Uterus (tissue), 2 donors: ENCODE results near the gene USP22.

ENCODE experiments used
- POLR2A ChIP-seq, 2 donors: fragments of 450-650 bp; IDR thresholded peaks; one replicate each; pipeline ENCODE4 v1.6.1; 2016; ENCODE audit warnings: antibody characterized with exemption in 2 of 2, mild to moderate bottlenecking in 1 of 2, moderate library complexity in 1 of 2
- TF ChIP-seq, protein P1 (sequence below), 4 experiments: fragments of 200-600 bp in 2 of 4; fragments of 450-650 bp in 2 of 4; sonication (generic) in 2 of 4; IDR thresholded peaks; one replicate each; pipeline ENCODE4 v1.5.1; 2016 to 2019; ENCODE audit warnings: antibody characterized with exemption in 4 of 4, mild to moderate bottlenecking in 2 of 4, moderate library complexity in 1 of 4

GRCh38 chr17:21017256-21017655 is 25.6 kb downstream of the USP22 start:
- TF ChIP-seq POLR2A (IDR thresholded peaks at IDR 0.05) = no peak
- TF ChIP-seq, protein P1, sequence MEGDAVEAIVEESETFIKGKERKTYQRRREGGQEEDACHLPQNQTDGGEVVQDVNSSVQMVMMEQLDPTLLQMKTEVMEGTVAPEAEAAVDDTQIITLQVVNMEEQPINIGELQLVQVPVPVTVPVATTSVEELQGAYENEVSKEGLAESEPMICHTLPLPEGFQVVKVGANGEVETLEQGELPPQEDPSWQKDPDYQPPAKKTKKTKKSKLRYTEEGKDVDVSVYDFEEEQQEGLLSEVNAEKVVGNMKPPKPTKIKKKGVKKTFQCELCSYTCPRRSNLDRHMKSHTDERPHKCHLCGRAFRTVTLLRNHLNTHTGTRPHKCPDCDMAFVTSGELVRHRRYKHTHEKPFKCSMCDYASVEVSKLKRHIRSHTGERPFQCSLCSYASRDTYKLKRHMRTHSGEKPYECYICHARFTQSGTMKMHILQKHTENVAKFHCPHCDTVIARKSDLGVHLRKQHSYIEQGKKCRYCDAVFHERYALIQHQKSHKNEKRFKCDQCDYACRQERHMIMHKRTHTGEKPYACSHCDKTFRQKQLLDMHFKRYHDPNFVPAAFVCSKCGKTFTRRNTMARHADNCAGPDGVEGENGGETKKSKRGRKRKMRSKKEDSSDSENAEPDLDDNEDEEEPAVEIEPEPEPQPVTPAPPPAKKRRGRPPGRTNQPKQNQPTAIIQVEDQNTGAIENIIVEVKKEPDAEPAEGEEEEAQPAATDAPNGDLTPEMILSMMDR (IDR thresholded peaks at IDR 0.05) = no peak
